ENCODE results near the gene NDFIP2.

The NDFIP2 gene

GRCh38 chr13:79492918-79493594 lies 12.1 kb downstream of the NDFIP2 start:
- no peak for DNase-seq (ENCODE audit: low read depth in 1 of 2, low spot score in 1 of 2)

- DNase-seq (ENCODE audit: low read depth in 1 of 2, low spot score in 1 of 2), result no peak
These were observed 15.2 kb downstream of the NDFIP2 start for GRCh38 chr13:79496188-79496587.

- no peak for DNase-seq (ENCODE audit: low read depth in 1 of 2, low spot score in 1 of 2)
These were observed 16.1 kb downstream of the NDFIP2 start for GRCh38 chr13:79497064-79497463.

GRCh38 chr13:79497852-79498251 lies 16.9 kb downstream of the NDFIP2 start:
- no peak for DNase-seq (ENCODE audit: low read depth in 1 of 2, low spot score in 1 of 2)

GRCh38 chr13:79500829-79501228 lies 19.9 kb downstream of the NDFIP2 start:
- no peak for DNase-seq (ENCODE audit: low read depth in 1 of 2, low spot score in 1 of 2)

GRCh38 chr13:79501538-79502232 lies 20.7 kb downstream of the NDFIP2 start:
- no peak for DNase-seq (ENCODE audit: low read depth in 1 of 2, low spot score in 1 of 2)

- no peak for DNase-seq (ENCODE audit: low read depth in 1 of 2, low spot score in 1 of 2)
These were observed 22.0 kb downstream of the NDFIP2 start for GRCh38 chr13:79502859-79503468.

- DNase-seq (ENCODE audit: low read depth in 1 of 2, low spot score in 1 of 2), result no peak
These were observed 22.6 kb downstream of the NDFIP2 start for GRCh38 chr13:79503473-79504017.

GRCh38 chr13:79508224-79508961 lies 27.4 kb downstream of the NDFIP2 start:
- DNase-seq (ENCODE audit: low read depth in 1 of 2, low spot score in 1 of 2), result no peak

- DNase-seq (ENCODE audit: low read depth in 1 of 2, low spot score in 1 of 2), result no peak
These were observed 30.7 kb downstream of the NDFIP2 start for GRCh38 chr13:79511611-79512010.

GRCh38 chr13:79512950-79513349 lies 32.0 kb downstream of the NDFIP2 start:
- DNase-seq (ENCODE audit: low read depth in 1 of 2, low spot score in 1 of 2), result no peak

GRCh38 chr13:79516595-79516994 lies 35.6 kb downstream of the NDFIP2 start:
- DNase-seq (ENCODE audit: low read depth in 1 of 2, low spot score in 1 of 2), result no peak

- no peak for DNase-seq (ENCODE audit: low read depth in 1 of 2, low spot score in 1 of 2)
These were observed 38.3 kb downstream of the NDFIP2 start for GRCh38 chr13:79519255-79519654.

- no peak for DNase-seq (ENCODE audit: low read depth in 1 of 2, low spot score in 1 of 2)
These were observed 41.6 kb downstream of the NDFIP2 start for GRCh38 chr13:79522583-79522982.

GRCh38 chr13:79525064-79525857 lies 44.3 kb downstream of the NDFIP2 start:
- DNase-seq (ENCODE audit: low read depth in 1 of 2, low spot score in 1 of 2), result no peak

GRCh38 chr13:79527698-79528097 lies 46.7 kb downstream of the NDFIP2 start:
- DNase-seq (ENCODE audit: low read depth in 1 of 2, low spot score in 1 of 2), result no peak

GRCh38 chr13:79528356-79528755 lies 47.4 kb downstream of the NDFIP2 start:
- no peak for DNase-seq (ENCODE audit: low read depth in 1 of 2, low spot score in 1 of 2)

GRCh38 chr13:79528759-79529191 lies 47.8 kb downstream of the NDFIP2 start:
- DNase-seq (ENCODE audit: low read depth in 1 of 2, low spot score in 1 of 2), result no peak

- DNase-seq (ENCODE audit: low read depth in 1 of 2, low spot score in 1 of 2), result no peak
These were observed 48.9 kb downstream of the NDFIP2 start for GRCh38 chr13:79529817-79530216.

GRCh38 chr13:79530270-79530669 lies 49.3 kb downstream of the NDFIP2 start:
- no peak for DNase-seq (ENCODE audit: low read depth in 1 of 2, low spot score in 1 of 2)

All from activated T-helper 1 cell treated with anti-CD3 and anti-CD28 coated beads, Interleukin-2, amount 50 U/mL, for 16 hours (primary cell).